K562 (cell line): Measurements from ENCODE around the gene FEN1. TPM values are rescaled to one million over a fixed set of nuclear protein-coding genes. Genes with fewer than 3 reads are reported as not detected.

ENCODE experiments used
- ATAC-seq: fragments of 200-7000 bp; cut with Tn5 transposase; 3 replicates; pipeline ENCODE4 v1.9.1; 2020; ENCODE audit warnings: moderate library complexity
- BruUV-seq: library from RNA; stranded (reverse); fragments of 400-500 nt; replicated peaks from 2 replicates; lab custom pipeline; 2021; lab: Mats Ljungman, UMichigan
- CTCF ChIA-PET: fragments of 300-600 bp; formaldehyde crosslinking; extraction: SDS; loops from one replicate; lab custom pipeline; 2021; ENCODE audit warnings: low intra/inter-chr PET ratio; lab: Yijun Ruan, JAX
- POLR2A ChIA-PET: fragments of 300-600, 350-650 bp; sonication (Branson Sonifier 250); formaldehyde crosslinking; extraction: SDS; loops from one replicate; lab custom pipeline; 2021; ENCODE audit warnings: antibody characterized with exemption, inconsistent platforms; lab: Yijun Ruan, JAX
- DNase-seq, 4 experiments: peaks; one replicate each; pipeline versions ENCODE4 v3.0.0 to v3.0.0-alpha.2; 2011 to 2018; ENCODE audit warnings: low spot score in 3 of 4, mixed read lengths in 3 of 4; ENCODE audit errors: extremely low read depth in 1 of 4
- FAIRE-seq: peaks from 2 replicates; lab custom pipeline; 2011; peaks lifted over from hg19 to GRCh38; lab: Jason Lieb, UNC
- H2AFZ ChIP-seq: 2 replicates; pipeline ENCODE4 v1.6.0; 2011; ENCODE audit warnings: low read depth, low read length, control low read depth, inconsistent platforms
- H3K27ac ChIP-seq: fragments of 200-600 bp; 3 replicates; pipeline ENCODE4 v1.8.0; 2011; ENCODE audit warnings: low read depth, mild to moderate bottlenecking, control low read depth, inconsistent platforms, low read length, moderate library complexity, mixed read lengths; ENCODE audit errors: extremely low read depth
- H3K27me3 ChIP-seq, 2 experiments: fragments of 300-600 bp in 1 of 2; 2 replicates in 1 of 2; 3 replicates in 1 of 2; pipeline versions ENCODE4 v1.6.0 to v1.8.0; 2011; ENCODE audit warnings: inconsistent platforms in 2 of 2, low read length in 2 of 2, mild to moderate bottlenecking in 1 of 2, mixed read lengths in 1 of 2, moderate library complexity in 1 of 2; ENCODE audit not compliant: control insufficient read depth in 2 of 2, insufficient read depth in 2 of 2
- H3K36me3 ChIP-seq: fragments of 300-600 bp; 3 replicates; pipeline ENCODE4 v1.8.0; 2011; ENCODE audit warnings: mild to moderate bottlenecking, low read length, inconsistent platforms; ENCODE audit not compliant: control insufficient read depth, insufficient read depth
- H3K4me1 ChIP-seq, 2 experiments: fragments of 200-600 bp in 1 of 2; replicated peaks in 1 of 2; 2 replicates in 1 of 2; 3 replicates in 1 of 2; pipeline versions ENCODE4 v1.5.1 to v1.8.0; 2011; ENCODE audit warnings: inconsistent platforms in 2 of 2, low read length in 2 of 2, mild to moderate bottlenecking in 1 of 2, mixed read lengths in 1 of 2, moderate library complexity in 1 of 2; ENCODE audit not compliant: control insufficient read depth in 2 of 2, insufficient read depth in 2 of 2
- H3K4me2 ChIP-seq: 2 replicates; pipeline ENCODE4 v1.6.1; 2011; ENCODE audit warnings: low read length, control low read depth, inconsistent platforms, mixed read lengths; ENCODE audit not compliant: insufficient read depth
- H3K4me3 ChIP-seq: fragments of 200-600 bp; sonication (generic), shearing (Covaris generic); 2 replicates; pipeline ENCODE4 v1.5.1; 2016; ENCODE audit warnings: control low read depth, inconsistent platforms
- H3K79me2 ChIP-seq: fragments of 200-600 bp; 3 replicates; pipeline ENCODE4 v1.8.0; 2011; ENCODE audit warnings: low read length, inconsistent platforms; ENCODE audit not compliant: control insufficient read depth, insufficient read depth
- H3K9ac ChIP-seq, 2 experiments: 2 replicates each; pipeline versions ENCODE4 v1.6.0 to v1.6.1; 2011; ENCODE audit warnings: low read depth in 2 of 2, low read length in 2 of 2, control low read depth in 1 of 2, inconsistent platforms in 1 of 2, mild to moderate bottlenecking in 1 of 2, mixed read lengths in 1 of 2; ENCODE audit not compliant: insufficient read depth in 1 of 2
- H3K9me1 ChIP-seq: one replicate; pipeline ENCODE4 v1.6.0; 2011; ENCODE audit warnings: inconsistent platforms, mild to moderate bottlenecking, low read length, moderate library complexity; ENCODE audit not compliant: control insufficient read depth, insufficient read depth
- H3K9me3 ChIP-seq: replicated peaks from 2 replicates; pipeline ENCODE4 v1.5.1; 2011; ENCODE audit warnings: low read depth, low read length, inconsistent platforms; ENCODE audit not compliant: control insufficient read depth, insufficient read depth
- H4K20me1 ChIP-seq: replicated peaks from 2 replicates; pipeline ENCODE4 v1.6.1; 2011; ENCODE audit warnings: low read length, inconsistent platforms, mixed read lengths; ENCODE audit not compliant: control insufficient read depth, insufficient read depth
- DNMT1 ChIP-seq: fragments of 450-650 bp; IDR thresholded peaks from 2 replicates; pipeline ENCODE4 v1.6.1; 2016; ENCODE audit warnings: antibody characterized with exemption, mild to moderate bottlenecking
- EP400 ChIP-seq: fragments of 450-650 bp; IDR thresholded peaks from 2 replicates; pipeline ENCODE4 v1.6.1; 2017; ENCODE audit warnings: antibody characterized with exemption, mild to moderate bottlenecking, moderate library complexity
- HNRNPK ChIP-seq: fragments of 200-400 bp; formaldehyde crosslinking; IDR thresholded peaks from one replicate; pipeline ENCODE4 v1.6.1; 2018; ENCODE audit warnings: mild to moderate bottlenecking, low read depth, low read length; ENCODE audit not compliant: poor library complexity, severe bottlenecking
- MCM2 ChIP-seq: fragments of 450-650 bp; IDR thresholded peaks from 2 replicates; pipeline ENCODE4 v1.6.1; 2017; ENCODE audit warnings: low read depth, mild to moderate bottlenecking
- NBN ChIP-seq: fragments of 450-650 bp; IDR thresholded peaks from 2 replicates; pipeline ENCODE4 v1.6.1; 2016; ENCODE audit warnings: low read depth, mild to moderate bottlenecking
- SMARCA5 ChIP-seq: fragments of 450-650 bp; IDR thresholded peaks from 2 replicates; pipeline ENCODE4 v1.6.1; 2016
- ZNF695 ChIP-seq: fragments of 450-650 bp; formaldehyde crosslinking; IDR thresholded peaks from 2 replicates; pipeline ENCODE4 v1.4.0; 2020; ENCODE audit warnings: mild to moderate bottlenecking, moderate library complexity
- WGBS: fragments of 100-300 bp; shearing (Covaris generic); methylation state at CpG from one replicate; pipeline ENCODE4 v1.1.6; 2016; ENCODE audit warnings: low coverage, mixed read lengths; ENCODE audit not compliant: insufficient coverage; ENCODE audit errors: missing lambda C conversion rate; 5-methylcytosine and 5-hydroxymethylcytosine counted together
- in situ Hi-C: fragments of 300-500 bp; cut with MboI; formaldehyde crosslinking; loops from 4 replicates; pipeline ENCODE4 v1.15.0; 2018; ENCODE audit warnings: inconsistent platforms, mixed read lengths
- intact Hi-C: fragments of 100-400 bp; cut with micrococcal nuclease; formaldehyde crosslinking; loops from 2 replicates; pipeline ENCODE4 v1.14.2; 2022
- polyA plus RNA-seq, 8 experiments: library from polyadenylated mRNA; depleted of rRNA in 4 of 8; stranded (reverse) in 5 of 8; unstranded in 3 of 8; fragments of >200 nt; fragmentation: Nextera tagmentation in 2 of 8; fragmentation: Illumina TruSeq in 1 of 8; extraction: Ambion mirVana in 2 of 8; extraction: Trizol in 1 of 8; gene quantifications; 2 replicates each; pipeline versions ENCODE4 v1.2.1 to v1.2.3, GENCODE V29; 2011 to 2014; ENCODE audit warnings: inconsistent platforms in 1 of 8, missing spikeins in 1 of 8
- total RNA-seq, 7 experiments: library from RNA; depleted of rRNA in 6 of 7; stranded (reverse); fragments of >200 nt in 6 of 7; fragmentation: Illumina TruSeq in 2 of 7; extraction: Trizol in 2 of 7; gene quantifications; 2 replicates each; pipeline versions ENCODE4 v1.2.1 to v1.2.3, GENCODE V29; 2011 to 2021; ENCODE audit warnings: low replicate concordance in 1 of 7
- TF ChIP-seq, protein P1 (sequence below): sonication (generic); formaldehyde crosslinking; IDR thresholded peaks from 2 replicates; pipeline ENCODE4 v1.8.1; 2023; ENCODE audit warnings: mild to moderate bottlenecking, missing genetic modification reagents, moderate library complexity
- TF ChIP-seq, protein P2 (sequence below): fragments of 250-450 bp; sonication (Bioruptor Pico); IDR thresholded peaks from 2 replicates; pipeline ENCODE4 v1.8.0; 2021; ENCODE audit warnings: mild to moderate bottlenecking, moderate library complexity
- TF ChIP-seq, protein P3 (sequence below), 3 experiments: IDR thresholded peaks in 2 of 3; conservative IDR thresholded peaks in 1 of 3; 2 replicates each; pipeline ENCODE4 v1.5.1; 2011 to 2012; ENCODE audit warnings: low read length in 3 of 3, mild to moderate bottlenecking in 3 of 3, control low read depth in 2 of 3, improper control_type of control experiment in 1 of 3, inconsistent platforms in 1 of 3, low read depth in 1 of 3, mixed read lengths in 1 of 3, moderate library complexity in 1 of 3; ENCODE audit not compliant: insufficient read depth in 2 of 3
- TF ChIP-seq, protein P4 (sequence below): fragments of 450-650 bp; IDR thresholded peaks from 2 replicates; pipeline ENCODE4 v1.6.1; 2014; ENCODE audit warnings: low read depth, mild to moderate bottlenecking, moderate library complexity, borderline replicate concordance
- TF ChIP-seq, protein P5 (sequence below), 2 experiments: fragments of 200-800 bp in 1 of 2; sonication (Bioruptor generic) in 1 of 2; sonication (generic) in 1 of 2; formaldehyde crosslinking in 1 of 2; IDR thresholded peaks in 1 of 2; conservative IDR thresholded peaks in 1 of 2; 2 replicates each; pipeline versions ENCODE4 v1.5.0 to v1.6.1; 2016 to 2020; ENCODE audit warnings: missing compliant biosample characterization in 1 of 2, missing genetic modification characterization in 1 of 2, missing genetic modification reagents in 1 of 2

FEN1 gene
- total and polyA plus RNA-seq, 9 of the 15 experiments (the other 6 are each of a cell fraction or from before 2014, with no cell fraction given), result 58.1 to 156 (median 137) TPM

DNA sequence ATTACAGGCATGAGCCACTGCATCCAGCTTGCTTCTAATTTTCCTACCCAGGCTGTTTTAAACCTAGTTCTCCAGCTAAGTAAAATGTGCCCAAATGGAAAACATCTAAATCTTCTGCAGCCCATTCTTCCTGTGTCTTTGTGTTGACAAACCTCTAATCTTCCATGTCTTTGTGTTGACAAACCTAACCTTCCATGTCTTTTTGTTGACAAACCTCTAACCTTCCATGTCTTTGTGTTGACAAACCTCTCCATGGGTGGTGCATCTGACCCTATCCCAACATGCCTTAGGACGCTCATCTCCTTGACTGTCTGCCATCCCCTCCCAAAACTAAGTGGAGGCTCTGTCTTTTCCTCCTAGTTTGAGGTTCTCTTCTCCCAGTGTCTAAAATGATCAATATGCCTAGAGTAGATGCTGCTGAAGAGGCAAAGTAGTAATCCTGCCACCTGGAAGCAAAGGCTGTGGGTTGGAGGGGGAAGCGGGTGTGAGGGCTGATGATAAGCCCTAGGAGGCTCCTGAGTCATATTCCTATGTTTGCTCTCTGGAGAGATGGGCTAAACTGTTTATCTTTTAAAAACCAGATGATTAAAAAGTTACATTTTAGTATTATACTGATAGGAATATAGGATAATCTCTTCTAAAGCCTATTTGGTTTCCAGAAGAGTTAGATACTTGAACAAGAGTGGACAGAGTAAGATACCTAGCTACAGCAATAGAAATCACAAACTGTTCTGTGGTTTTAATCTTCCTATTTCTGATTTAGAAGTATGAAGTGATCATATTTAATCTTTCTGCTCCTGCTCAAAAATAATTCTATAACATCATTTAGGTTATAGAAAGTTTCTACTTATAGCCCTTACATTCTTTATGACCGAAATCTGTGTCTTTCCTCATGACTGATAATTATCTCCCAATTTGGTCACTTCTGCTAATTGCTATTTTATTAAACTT, 7.9 kb downstream of the FEN1 start:
- Histone ChIP-seq H3K4me3 (no peak overlapping the region), H3K36me3 (peaks cover 97% of the 10 kb centered on the region), H3K9me1 (peaks cover 9% of the 10 kb centered on the region), H3K4me2 (peak overlapping the region; percentile 47), H3K27ac (peak overlapping the region; percentile 70), H3K79me2 (peaks cover 54% of the 10 kb centered on the region), H3K9ac (peak overlapping the region; percentile 22 to 56; a peak in 2 of 4 replicates), H3K27me3 (no peaks in the 10 kb centered on the region), H3K4me1 (peaks cover 47 to 64% of the 10 kb centered on the region in 2 experiments), H3K9me3 (no peaks in the 10 kb centered on the region), H2AFZ (no peak overlapping the region), H4K20me1 (peaks cover 3% of the 10 kb centered on the region)
- 16% methylated on average over 3 of the region's 3 CpGs for WGBS
- ChIA-PET CTCF (no interaction called here), POLR2A (interaction anchor here (0.6 to 7.6 kb wide), 13 partner anchors 8 to 308 kb away, joined by 3 to 97 read pairs (median 4); partner anchors contain the start of genes FADS1, FEN1 and TMEM258)
- ATAC-seq, result peak; percentile 74
- intact Hi-C loops, result no loop called here
- in situ Hi-C loops, result loop anchor here (5.0 kb wide), 1 partner anchor 307 kb away; no protein-coding TSS in a partner anchor
- no TSS peak for BruUV-seq
- peak; percentile 93 for FAIRE-seq
- peak; percentile 87 to 90 (median 88) for DNase-seq
- no peak for TF ChIP-seq ZNF695 (CRISPR knock-in tag)
- TF ChIP-seq SMARCA5, result no peak
- TF ChIP-seq, protein P1, sequence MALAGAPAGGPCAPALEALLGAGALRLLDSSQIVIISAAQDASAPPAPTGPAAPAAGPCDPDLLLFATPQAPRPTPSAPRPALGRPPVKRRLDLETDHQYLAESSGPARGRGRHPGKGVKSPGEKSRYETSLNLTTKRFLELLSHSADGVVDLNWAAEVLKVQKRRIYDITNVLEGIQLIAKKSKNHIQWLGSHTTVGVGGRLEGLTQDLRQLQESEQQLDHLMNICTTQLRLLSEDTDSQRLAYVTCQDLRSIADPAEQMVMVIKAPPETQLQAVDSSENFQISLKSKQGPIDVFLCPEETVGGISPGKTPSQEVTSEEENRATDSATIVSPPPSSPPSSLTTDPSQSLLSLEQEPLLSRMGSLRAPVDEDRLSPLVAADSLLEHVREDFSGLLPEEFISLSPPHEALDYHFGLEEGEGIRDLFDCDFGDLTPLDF (CRISPR knock-in tag), result no peak
- TF ChIP-seq, protein P2, sequence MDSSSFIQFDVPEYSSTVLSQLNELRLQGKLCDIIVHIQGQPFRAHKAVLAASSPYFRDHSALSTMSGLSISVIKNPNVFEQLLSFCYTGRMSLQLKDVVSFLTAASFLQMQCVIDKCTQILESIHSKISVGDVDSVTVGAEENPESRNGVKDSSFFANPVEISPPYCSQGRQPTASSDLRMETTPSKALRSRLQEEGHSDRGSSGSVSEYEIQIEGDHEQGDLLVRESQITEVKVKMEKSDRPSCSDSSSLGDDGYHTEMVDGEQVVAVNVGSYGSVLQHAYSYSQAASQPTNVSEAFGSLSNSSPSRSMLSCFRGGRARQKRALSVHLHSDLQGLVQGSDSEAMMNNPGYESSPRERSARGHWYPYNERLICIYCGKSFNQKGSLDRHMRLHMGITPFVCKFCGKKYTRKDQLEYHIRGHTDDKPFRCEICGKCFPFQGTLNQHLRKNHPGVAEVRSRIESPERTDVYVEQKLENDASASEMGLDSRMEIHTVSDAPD, result no peak
- no peak for TF ChIP-seq NBN
- TF ChIP-seq, protein P3, sequence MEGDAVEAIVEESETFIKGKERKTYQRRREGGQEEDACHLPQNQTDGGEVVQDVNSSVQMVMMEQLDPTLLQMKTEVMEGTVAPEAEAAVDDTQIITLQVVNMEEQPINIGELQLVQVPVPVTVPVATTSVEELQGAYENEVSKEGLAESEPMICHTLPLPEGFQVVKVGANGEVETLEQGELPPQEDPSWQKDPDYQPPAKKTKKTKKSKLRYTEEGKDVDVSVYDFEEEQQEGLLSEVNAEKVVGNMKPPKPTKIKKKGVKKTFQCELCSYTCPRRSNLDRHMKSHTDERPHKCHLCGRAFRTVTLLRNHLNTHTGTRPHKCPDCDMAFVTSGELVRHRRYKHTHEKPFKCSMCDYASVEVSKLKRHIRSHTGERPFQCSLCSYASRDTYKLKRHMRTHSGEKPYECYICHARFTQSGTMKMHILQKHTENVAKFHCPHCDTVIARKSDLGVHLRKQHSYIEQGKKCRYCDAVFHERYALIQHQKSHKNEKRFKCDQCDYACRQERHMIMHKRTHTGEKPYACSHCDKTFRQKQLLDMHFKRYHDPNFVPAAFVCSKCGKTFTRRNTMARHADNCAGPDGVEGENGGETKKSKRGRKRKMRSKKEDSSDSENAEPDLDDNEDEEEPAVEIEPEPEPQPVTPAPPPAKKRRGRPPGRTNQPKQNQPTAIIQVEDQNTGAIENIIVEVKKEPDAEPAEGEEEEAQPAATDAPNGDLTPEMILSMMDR (IDR thresholded peaks at IDR 0.05 in 2 of 3, conservative IDR thresholded peaks at IDR 0.05 in 1 of 3; ENCODE audit: insufficient read depth in 2 of 3, low read depth in 1 of 3, low read length in 3 of 3), result no peak
- TF ChIP-seq, protein P4, sequence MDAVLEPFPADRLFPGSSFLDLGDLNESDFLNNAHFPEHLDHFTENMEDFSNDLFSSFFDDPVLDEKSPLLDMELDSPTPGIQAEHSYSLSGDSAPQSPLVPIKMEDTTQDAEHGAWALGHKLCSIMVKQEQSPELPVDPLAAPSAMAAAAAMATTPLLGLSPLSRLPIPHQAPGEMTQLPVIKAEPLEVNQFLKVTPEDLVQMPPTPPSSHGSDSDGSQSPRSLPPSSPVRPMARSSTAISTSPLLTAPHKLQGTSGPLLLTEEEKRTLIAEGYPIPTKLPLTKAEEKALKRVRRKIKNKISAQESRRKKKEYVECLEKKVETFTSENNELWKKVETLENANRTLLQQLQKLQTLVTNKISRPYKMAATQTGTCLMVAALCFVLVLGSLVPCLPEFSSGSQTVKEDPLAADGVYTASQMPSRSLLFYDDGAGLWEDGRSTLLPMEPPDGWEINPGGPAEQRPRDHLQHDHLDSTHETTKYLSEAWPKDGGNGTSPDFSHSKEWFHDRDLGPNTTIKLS, result no peak
- no peak for TF ChIP-seq DNMT1
- no peak for TF ChIP-seq HNRNPK
- peak; percentile 32; the same call in 1 of the 2 replicates for TF ChIP-seq EP400
- TF ChIP-seq, protein P5, sequence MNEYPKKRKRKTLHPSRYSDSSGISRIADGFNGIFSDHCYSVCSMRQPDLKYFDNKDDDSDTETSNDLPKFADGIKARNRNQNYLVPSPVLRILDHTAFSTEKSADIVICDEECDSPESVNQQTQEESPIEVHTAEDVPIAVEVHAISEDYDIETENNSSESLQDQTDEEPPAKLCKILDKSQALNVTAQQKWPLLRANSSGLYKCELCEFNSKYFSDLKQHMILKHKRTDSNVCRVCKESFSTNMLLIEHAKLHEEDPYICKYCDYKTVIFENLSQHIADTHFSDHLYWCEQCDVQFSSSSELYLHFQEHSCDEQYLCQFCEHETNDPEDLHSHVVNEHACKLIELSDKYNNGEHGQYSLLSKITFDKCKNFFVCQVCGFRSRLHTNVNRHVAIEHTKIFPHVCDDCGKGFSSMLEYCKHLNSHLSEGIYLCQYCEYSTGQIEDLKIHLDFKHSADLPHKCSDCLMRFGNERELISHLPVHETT (CRISPR knock-in tag; conservative IDR thresholded peaks at IDR 0.05 in 1 of 2, IDR thresholded peaks at IDR 0.05 in 1 of 2), result peak in 1 of 2 experiments; percentile 66; a peak in 2 of 4 replicates
- no peak for TF ChIP-seq MCM2
